Smooth muscle cell of the brain vasculature (primary cell): ENCODE data around the gene LSM6.
A peak's percentile ranks its signal among the peaks of the same experiment; 100 is the strongest.

Experiments
- DNase-seq: peaks from one replicate; pipeline ENCODE4 v3.0.0-alpha.2; 2012; ENCODE audit warnings: low read depth, low spot score

The LSM6 gene

GRCh38 chr4:146175541-146176453 lies at the start of gene LSM6:
LSM6 (plus strand) TSS chr4:146175718; CDS start chr4:146182922, 7,204 bp downstream.
- peak; percentile 57 for DNase-seq

GRCh38 chr4:146132445-146132844 lies 43.1 kb upstream of the LSM6 start:
- no peak for DNase-seq

- DNase-seq = no peak
Measured at GRCh38 chr4:146134761-146135445, 40.6 kb upstream of the LSM6 start.

GRCh38 chr4:146135941-146136340 lies 39.6 kb upstream of the LSM6 start:
- DNase-seq = no peak

GRCh38 chr4:146142768-146143167 lies 32.8 kb upstream of the LSM6 start:
- DNase-seq = no peak

- no peak for DNase-seq
Measured at GRCh38 chr4:146143888-146144287, 31.6 kb upstream of the LSM6 start.

- DNase-seq = no peak
Measured at GRCh38 chr4:146146918-146147317, 28.6 kb upstream of the LSM6 start.

- DNase-seq = no peak
Measured at GRCh38 chr4:146148021-146148420, 27.5 kb upstream of the LSM6 start.

- no peak for DNase-seq
Measured at GRCh38 chr4:146154057-146154456, 21.5 kb upstream of the LSM6 start.

- no peak for DNase-seq
Measured at GRCh38 chr4:146155152-146155724, 20.3 kb upstream of the LSM6 start.

GRCh38 chr4:146158036-146158745 lies 17.3 kb upstream of the LSM6 start:
- DNase-seq = no peak

GRCh38 chr4:146159384-146160058 lies 16.0 kb upstream of the LSM6 start:
- DNase-seq = no peak

GRCh38 chr4:146161243-146161642 lies 14.3 kb upstream of the LSM6 start:
- no peak for DNase-seq

- DNase-seq = no peak
Measured at GRCh38 chr4:146165221-146165620, 10.3 kb upstream of the LSM6 start.

GRCh38 chr4:146165840-146166239 lies 9.7 kb upstream of the LSM6 start:
- DNase-seq = no peak

GRCh38 chr4:146170149-146170548 lies 5.4 kb upstream of the LSM6 start:
- DNase-seq = no peak

GRCh38 chr4:146176891-146177290 lies 1.4 kb downstream of the LSM6 start:
- no peak for DNase-seq

GRCh38 chr4:146178126-146178525 lies 2.6 kb downstream of the LSM6 start:
- DNase-seq = no peak

- no peak for DNase-seq
Measured at GRCh38 chr4:146179784-146180370, 4.4 kb downstream of the LSM6 start.

- no peak for DNase-seq
Measured at GRCh38 chr4:146182443-146182842, 6.9 kb downstream of the LSM6 start.

- DNase-seq = no peak
Measured at GRCh38 chr4:146183209-146183608, 7.7 kb downstream of the LSM6 start.
